ENCODE results near the gene LYPD6.

The LYPD6 gene

GRCh38 chr2:149463328-149464002 is 133.1 kb downstream of the LYPD6 start:
- TF ChIP-seq CTCF (IDR thresholded peaks at IDR 0.05; ENCODE audit: borderline replicate concordance, control extremely low read depth, extremely low read depth, insufficient read depth, missing control alignments): no peak
- no peak for DNase-seq (ENCODE audit: low spot score)
- in situ Hi-C loops (cut with MboI; ENCODE audit: low sequenced_read_pairs, unreplicated experiment): no loop called here

GRCh38 chr2:149464396-149464795 is 134.0 kb downstream of the LYPD6 start:
- DNase-seq (ENCODE audit: low spot score): no peak
- in situ Hi-C loops (cut with MboI; ENCODE audit: low sequenced_read_pairs, unreplicated experiment): no loop called here
- no peak for TF ChIP-seq CTCF (IDR thresholded peaks at IDR 0.05; ENCODE audit: borderline replicate concordance, control extremely low read depth, extremely low read depth, insufficient read depth, missing control alignments)

DNA sequence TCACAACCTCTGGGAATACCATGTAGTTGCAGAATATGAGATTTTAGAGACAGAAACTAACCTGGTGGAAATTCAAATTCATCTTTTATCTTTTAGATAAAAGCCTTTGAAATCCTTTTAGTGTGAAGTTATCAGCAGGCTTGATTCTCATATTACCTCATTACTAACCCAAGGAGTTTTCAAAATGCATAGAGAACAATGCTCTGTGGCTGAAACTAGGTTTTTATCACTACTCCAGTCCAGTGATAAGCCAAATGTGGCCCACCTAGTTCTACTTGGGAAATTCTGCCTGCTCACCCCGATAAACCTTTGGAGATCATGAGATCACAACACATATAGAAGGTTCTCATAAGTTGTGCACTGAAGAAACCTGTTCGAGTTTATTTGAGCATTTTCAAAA is 135.5 kb downstream of the LYPD6 start:
- in situ Hi-C loops (cut with MboI; ENCODE audit: low sequenced_read_pairs, unreplicated experiment): no loop called here
- DNase-seq (ENCODE audit: low spot score): no peak
- no peak for TF ChIP-seq CTCF (IDR thresholded peaks at IDR 0.05; ENCODE audit: borderline replicate concordance, control extremely low read depth, extremely low read depth, insufficient read depth, missing control alignments)

DNA sequence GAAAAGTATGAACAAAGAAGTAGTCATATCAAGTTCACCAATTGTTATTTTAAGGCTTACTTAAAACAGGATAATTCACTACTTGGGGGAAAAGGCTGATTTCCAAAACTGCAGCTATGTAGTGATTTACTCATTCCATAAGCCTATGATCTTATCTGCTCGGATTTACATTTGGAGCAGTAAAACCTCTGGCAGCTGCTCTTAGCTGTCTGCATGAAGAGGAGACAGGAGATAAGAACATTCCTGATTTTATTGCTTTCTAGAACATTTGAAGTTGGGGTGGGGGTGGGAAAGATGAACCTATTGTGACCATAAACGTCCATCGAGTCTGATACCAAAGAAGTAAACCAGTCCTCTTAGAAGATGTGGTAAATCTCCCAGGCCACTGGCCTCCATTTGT is 136.2 kb downstream of the LYPD6 start:
- TF ChIP-seq CTCF (IDR thresholded peaks at IDR 0.05; ENCODE audit: borderline replicate concordance, control extremely low read depth, extremely low read depth, insufficient read depth, missing control alignments): no peak
- no peak for DNase-seq (ENCODE audit: low spot score)
- in situ Hi-C loops (cut with MboI; ENCODE audit: low sequenced_read_pairs, unreplicated experiment): no loop called here

DNA sequence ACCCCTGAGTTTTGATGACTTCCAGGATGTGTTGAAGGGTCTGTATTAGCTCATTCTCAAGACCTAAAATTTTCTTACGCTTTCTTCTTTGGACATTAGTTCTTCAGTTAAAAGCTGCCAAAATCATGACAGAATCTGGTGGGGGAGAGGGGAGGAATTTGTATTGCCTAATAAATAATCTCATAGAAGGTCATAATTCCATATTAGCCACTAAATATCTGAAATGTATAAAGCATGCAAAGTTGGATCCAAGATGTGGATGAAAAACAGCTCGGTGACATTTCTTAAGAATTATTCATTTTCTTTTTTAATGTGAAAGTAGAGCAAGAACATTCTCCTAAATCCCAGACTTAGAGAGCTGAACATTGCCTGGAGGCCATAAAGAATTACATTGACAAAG is 137.0 kb downstream of the LYPD6 start:
- in situ Hi-C loops (cut with MboI; ENCODE audit: low sequenced_read_pairs, unreplicated experiment): no loop called here
- TF ChIP-seq CTCF (IDR thresholded peaks at IDR 0.05; ENCODE audit: borderline replicate concordance, control extremely low read depth, extremely low read depth, insufficient read depth, missing control alignments): no peak
- DNase-seq (ENCODE audit: low spot score): no peak

DNA sequence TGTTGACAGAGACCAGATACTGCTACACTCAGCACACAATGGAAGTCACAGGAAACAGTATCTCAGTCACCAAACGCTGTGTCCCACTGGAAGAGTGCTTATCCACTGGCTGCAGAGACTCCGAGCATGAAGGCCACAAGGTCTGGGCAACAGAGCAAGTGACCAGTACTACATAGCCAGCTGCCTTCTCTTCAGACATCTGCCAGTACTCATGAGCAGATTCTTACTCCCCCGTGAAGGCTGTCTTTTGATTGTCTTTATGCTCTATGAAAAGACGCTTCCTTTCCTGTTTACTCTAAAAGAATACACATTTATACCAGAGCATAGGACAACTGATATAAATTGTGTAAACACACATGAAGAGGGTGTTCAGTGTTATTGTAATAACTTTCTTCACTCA is 138.2 kb downstream of the LYPD6 start:
- in situ Hi-C loops (cut with MboI; ENCODE audit: low sequenced_read_pairs, unreplicated experiment): no loop called here
- no peak for TF ChIP-seq CTCF (IDR thresholded peaks at IDR 0.05; ENCODE audit: borderline replicate concordance, control extremely low read depth, extremely low read depth, insufficient read depth, missing control alignments)
- no peak for DNase-seq (ENCODE audit: low spot score)

Data from GM13976 (cell line).